ENCODE measurements around the gene PSMG2. TPM values are rescaled to one million over a fixed set of nuclear protein-coding genes. Genes with fewer than 3 reads are reported as not detected.

Gene PSMG2
- total and polyA plus RNA-seq, 2 of the 13 experiments (the other 11 are each of a cell fraction or from before 2014, with no cell fraction given) = 53.4 to 94.8 TPM

- TF ChIP-seq MAFK (conservative IDR thresholded peaks at IDR 0.05 in 1 of 2, IDR thresholded peaks at IDR 0.05 in 1 of 2; ENCODE audit: low read length in 2 of 2) (no peak), ZNF510 (CRISPR knock-in tag; IDR thresholded peaks at IDR 0.05; ENCODE audit: low read depth) (no peak), ZNF431 (CRISPR knock-in tag; IDR thresholded peaks at IDR 0.05; ENCODE audit: borderline replicate concordance, low read depth) (peak; percentile 72; the same call in 1 of the 2 replicates), ERF (CRISPR knock-in tag; IDR thresholded peaks at IDR 0.05) (peak; percentile 59), FOXK1 (CRISPR knock-in tag; IDR thresholded peaks at IDR 0.05; ENCODE audit: borderline replicate concordance, low read depth) (peak; percentile 75), GMEB2 (CRISPR knock-in tag; IDR thresholded peaks at IDR 0.05; ENCODE audit: low read depth) (peak; percentile 53; the same call in 1 of the 2 replicates), CENPX (CRISPR knock-in tag; IDR thresholded peaks at IDR 0.05) (no peak), ZNF280D (CRISPR knock-in tag; IDR thresholded peaks at IDR 0.05) (peak; percentile 45; the same call in 1 of the 2 replicates), KIAA2018 (CRISPR knock-in tag; IDR thresholded peaks at IDR 0.05; ENCODE audit: borderline replicate concordance) (0 out of 2 replicates have a peak, but pooled peaks have one; percentile 89), ZNF230 (CRISPR knock-in tag; IDR thresholded peaks at IDR 0.05) (no peak), TFDP1 (CRISPR knock-in tag; IDR thresholded peaks at IDR 0.05; ENCODE audit: borderline replicate concordance) (peak; percentile 93), KLF9 (CRISPR knock-in tag; IDR thresholded peaks at IDR 0.05; ENCODE audit: low read depth) (peak; percentile 19; the same call in 1 of the 2 replicates), PLRG1 (conservative IDR thresholded peaks at IDR 0.05) (no peak)
Measured at GRCh38 chr18:12702221-12703095, at the start of gene PSMG2, which contains the start of gene CEP76 (continued).

All from HepG2 (cell line).